Forelimb muscle (tissue), 1 donor: ENCODE results near the gene PTGR2. TPM values are rescaled to one million over a fixed set of nuclear protein-coding genes. Genes with fewer than 3 reads are reported as not detected.
"Not testable (repeated sequence)": the region's sequence is repeated elsewhere in the genome, so short reads cannot be mapped to it uniquely, and the experiment has no call there.

Experiments
- DNase-seq: peaks from one replicate; pipeline ENCODE4 v3.0.0-alpha.2; 2013; ENCODE audit warnings: low read depth
- polyA plus RNA-seq: library from polyadenylated mRNA; unstranded; fragments of 120-200 nt; gene quantifications from one replicate; pipeline ENCODE4 v1.2.1, GENCODE V29; 2013; ENCODE audit not compliant: insufficient read length

The PTGR2 gene
- polyA plus RNA-seq, 1 donor = 13.5 TPM

DNA sequence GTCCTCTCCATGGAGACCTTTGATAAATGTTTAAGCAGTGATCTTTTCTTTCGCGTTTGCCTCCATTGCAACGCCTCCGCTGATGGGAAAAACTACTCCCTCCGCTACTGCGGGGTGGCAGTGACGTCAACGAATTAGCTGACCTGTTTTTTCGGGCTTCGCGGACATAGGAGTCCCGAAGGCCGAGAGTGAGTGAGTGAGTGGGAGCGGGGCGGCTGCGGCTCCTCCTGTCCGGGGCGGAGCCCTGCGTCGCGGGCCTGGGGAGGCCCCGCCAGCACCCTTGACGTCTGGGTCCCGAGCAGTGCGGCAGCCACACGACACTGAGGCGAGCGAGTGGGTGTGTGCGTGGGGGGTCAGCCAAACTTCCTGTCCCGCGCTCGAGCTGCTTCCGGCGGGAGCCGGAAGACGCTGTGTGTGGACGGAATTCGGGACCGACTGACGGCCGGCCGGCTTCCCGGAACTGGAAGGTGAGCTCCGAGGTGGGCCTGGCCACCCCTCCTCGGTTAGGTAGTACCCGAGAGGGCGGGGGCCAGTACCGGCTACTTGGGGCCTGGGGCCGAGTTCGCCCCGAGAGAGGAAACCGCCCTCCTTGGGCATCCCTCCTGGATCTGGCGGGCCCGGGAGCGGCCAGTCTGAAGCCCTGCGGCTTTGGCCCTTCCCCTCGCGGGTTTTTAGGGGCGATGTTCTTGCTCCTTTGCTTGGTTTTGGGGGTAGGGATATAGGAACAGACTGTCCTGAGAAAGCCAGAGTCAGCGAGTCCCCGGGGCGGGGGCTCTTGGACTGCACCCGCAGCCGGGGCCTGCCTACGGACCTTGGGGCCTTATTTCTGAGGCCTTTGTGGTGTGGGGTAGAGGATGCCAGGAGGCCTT, 35.1 kb downstream of the PTGR2 start, which contains the start of gene ZNF410:
Gene ZNF410, plus strand, starts transcription at position 411 of the 869 bp plus-strand sequence. CDS start 5,317 bp downstream, outside the sequence.
- peak; percentile 90 for DNase-seq

DNA sequence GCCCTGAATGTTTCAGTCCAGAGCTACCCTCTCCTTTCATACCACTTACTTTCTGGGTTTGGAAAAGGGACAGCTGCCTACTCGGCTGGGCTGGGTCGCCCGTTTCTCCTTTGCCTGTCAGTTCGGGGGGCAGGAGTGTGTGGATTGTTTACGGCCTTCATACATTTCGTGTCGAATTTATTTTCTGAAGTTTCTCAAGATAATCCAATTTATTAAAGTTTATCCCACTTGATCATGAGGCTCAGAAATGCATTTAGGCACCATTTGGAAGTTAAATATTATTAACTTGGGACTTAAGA, 35.6 kb downstream of the PTGR2 start:
- no peak for DNase-seq

DNA sequence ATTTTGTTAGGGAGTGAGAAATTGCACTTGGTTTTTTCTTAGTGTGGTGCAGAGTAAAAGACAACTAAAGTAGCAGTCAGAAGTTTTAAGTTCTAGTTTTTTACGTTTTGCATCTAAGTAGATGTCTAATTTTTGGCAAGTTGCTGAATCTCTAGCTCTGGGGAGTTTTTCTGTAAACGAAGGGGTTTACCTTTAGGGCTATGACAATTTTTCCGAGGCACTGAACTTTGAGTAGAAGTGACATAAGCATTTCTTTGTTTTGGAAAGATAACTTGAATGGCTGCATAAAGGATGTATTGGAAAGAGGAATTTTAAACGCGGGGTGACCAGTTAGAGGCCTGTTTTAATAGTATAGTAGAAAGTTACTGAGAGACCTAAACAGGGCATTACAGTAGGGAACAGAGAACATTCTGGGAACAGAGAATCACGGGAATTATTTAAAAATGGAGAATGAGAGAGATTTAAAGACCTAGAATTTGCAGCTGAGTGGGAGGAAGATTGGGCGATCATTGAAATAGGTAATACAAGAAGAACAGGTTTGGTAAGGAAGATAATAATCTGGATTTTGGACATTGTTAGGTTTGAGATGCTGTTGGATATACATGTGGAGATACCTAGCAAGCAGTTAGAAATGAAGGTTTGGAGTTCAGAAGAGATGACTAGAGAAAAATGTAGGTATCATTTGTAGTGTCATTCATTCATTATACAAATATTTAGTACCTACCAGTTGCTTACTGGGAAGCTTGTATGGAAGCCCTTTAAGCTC, 36.2 kb downstream of the PTGR2 start:
- no peak for DNase-seq

DNA sequence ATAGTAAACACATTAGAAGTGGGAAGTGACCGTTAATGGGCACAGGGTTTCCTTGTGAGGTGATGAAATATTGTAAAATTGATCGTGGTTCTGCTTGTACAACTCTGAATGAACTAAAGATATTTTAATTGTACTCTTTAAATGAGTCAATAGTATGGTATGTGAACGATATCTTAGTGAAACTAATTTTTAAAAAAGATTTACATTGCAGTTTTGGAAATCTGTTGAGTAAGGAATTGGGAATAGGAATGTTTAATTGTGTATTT, 36.8 kb downstream of the PTGR2 start:
- DNase-seq = no peak

DNA sequence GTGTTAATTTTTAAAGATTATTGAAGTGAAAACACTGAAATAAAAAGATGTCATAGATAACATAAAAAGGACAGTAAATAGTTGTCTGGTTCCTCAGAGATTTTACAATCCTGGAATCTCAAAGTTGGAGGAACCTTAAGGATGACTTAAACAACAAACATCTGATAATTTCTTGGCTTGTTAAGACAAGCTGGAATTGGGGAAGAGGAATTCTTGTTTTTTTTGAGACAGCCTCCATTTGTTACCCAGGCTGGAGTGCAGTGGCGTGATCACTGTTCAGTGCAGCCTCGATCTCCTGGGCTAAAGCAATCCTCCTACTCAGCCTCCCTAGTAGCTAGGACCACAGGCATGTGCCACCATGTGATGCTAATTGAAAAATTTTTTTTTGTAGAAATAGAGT, 37.3 kb downstream of the PTGR2 start:
- no peak for DNase-seq

DNA sequence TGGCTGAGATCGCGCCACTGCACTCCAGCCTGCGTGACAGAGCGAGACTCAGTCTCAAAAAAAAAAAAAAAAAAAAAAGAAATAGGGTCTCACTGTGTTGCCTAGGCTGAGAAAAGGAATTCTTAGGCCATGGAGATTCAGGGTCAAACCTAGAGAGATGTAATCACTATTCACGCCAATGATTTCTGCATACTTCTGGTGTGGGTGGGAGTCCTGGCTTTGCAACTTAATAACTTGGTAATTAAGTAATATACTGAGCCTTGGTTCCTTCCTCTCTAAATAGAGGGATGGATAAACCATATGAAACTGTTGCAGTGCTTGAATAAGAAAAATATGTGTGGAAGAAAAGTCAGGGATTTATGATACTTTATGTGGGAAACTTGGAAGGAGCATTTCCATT, 37.7 kb downstream of the PTGR2 start:
- no peak for DNase-seq

DNA sequence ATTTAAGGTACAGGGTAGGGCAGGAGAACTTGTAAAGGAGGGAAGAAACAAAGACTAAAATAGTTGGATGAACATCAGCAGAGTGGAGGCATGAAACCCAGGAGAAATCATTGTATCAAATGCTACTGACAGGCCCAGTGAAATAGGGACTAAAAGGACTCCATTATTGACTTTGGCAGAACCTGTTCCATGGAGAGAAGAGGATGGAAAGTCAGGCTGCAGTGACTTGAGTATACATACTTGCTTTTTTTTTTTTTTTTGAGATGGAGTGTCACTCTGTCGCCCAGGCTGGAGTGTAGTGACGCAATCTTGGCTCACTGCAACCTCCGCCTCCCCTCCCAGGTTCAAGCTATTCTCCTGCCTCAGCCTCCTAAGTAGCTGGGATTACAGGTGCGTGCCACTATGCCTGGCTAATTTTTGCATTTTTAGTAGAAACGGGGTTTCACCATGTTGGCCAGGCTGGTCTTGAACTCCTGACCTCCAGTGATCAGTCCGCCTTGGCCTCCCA, 42.6 kb downstream of the PTGR2 start:
- not testable (repeated sequence) for DNase-seq

DNA sequence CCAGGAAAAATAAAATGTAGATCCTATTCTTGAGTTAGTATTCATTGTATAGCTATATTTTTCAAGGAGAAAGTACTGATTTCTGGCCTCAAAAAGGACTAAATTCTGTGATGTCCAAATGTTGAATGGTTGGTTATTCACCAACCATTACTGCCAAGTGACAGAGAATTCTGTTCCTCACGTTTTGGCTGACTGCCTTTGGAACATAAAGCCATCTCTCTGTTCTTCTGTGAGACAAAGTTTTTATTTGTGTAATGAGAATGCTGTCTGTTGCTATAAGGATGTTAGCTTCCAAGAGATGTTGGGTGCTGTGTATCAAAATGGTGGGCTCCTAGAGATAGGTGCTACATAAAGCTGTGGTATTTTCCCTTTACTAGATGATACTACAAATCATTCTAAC, 44.3 kb downstream of the PTGR2 start:
- DNase-seq = no peak

DNA sequence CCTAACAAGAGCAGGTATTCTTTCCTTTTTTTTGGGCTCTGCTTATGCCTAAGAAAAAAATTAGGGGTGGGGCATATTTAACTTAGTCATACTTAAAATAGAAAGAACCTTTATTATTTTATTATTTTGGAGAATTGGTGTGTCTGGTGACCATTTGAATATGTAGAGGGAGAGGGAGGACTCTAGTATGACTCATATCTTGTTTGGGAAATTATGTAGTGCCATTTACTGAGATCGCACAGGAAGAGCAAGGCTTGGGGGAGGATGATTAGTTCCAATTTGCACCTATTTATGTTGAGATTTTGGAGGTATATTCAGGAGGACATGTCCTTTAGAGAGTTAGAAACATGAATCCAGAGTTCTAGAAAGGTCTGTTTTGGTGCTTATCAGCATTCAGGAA, 44.9 kb downstream of the PTGR2 start:
- DNase-seq = no peak

DNA sequence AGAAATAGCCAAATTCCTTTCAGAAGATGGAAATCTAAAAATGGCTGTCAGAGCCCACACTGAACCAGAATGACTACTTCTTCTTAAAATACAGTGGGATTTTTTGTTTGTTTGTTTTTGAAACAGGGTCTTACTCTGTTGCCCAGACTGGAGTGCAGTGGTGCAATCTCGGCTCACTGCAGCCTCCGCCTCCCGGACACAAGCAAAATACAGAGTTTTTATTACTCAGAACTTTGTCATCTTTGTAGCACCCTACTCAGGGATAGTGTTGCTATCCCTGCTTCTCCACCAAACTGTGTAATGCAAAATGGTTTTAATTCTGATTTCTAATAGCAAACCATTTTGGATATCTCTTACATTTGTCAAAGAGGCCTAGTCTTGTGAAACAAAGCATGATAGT, 51.4 kb downstream of the PTGR2 start:
- no peak for DNase-seq

DNA sequence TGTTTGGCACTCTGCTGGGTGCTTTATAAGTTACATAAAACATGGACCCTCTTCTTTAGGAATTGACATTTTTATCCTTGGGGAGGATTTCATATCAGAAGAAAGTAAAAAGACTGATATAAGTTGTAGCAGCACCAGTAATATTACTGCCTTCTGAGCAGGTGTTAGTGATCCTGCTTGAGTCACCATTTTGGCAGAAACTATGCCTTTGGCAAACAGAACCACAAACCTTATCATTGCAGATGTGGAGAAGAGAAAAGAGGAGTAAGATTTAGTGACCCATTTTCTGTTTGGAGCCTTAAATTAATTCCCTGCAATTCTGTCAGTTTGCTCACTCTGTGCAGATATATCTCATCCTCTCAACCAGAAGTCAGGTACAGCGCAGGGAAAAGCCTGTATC, 58.0 kb downstream of the PTGR2 start:
- DNase-seq = no peak

DNA sequence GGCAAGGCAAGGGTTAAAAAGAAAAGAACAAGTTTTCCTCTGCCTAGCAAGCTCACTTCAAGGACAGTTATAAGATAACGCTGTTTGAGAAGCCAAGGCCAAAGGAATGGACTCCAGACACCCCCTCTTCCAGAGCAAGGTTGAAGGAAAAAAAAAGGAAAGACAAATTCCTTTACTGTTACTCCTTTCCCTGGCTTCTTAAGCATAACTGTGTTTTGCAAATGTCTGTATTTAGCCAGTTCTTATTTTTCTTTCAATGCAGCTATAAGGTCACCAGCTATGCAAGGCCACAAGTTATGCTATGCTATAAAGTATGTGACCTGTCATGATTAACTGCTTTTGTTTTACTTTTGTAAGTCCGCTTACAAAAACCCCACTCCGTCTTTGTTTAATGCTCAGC, 61.6 kb downstream of the PTGR2 start:
- no peak for DNase-seq

DNA sequence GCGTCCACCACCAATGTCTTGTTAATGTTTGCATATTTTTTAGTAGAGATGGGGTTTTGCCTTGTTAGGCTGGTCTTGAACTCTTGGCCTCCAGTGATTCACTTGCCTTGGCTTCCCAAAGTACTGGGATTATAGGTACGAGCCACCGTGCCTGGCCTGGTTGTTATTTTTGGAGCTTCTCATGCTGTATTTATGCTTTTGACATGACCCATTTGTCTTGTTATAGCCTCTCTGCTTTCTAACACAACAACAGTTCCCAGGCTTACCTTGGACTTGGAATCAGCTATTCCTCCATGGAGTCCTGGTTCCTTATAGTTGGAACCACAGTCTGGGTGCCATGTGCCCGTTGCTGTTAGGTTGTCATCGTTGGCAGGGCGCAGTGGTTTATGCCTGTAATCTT, 64.7 kb downstream of the PTGR2 start:
- no peak for DNase-seq

DNA sequence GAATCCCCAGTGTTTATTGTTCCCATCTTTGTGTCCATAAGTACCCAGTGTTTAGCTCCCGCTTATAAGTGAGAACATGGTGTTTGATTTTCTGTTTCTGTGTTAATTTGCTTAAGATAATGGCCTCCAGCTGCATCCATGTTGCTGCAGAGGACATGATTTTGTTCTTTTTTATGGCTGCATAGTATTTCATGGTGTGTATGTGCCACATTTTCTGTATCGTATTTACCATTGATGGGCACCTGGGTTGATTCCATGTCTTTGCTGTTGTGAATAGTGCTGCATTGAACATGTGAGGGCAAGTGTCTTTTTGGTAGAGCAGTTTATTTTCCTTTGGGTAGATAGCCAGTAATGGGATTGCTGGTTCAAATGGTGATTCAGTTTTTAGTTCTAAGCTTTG, 67.8 kb downstream of the PTGR2 start:
- not testable (repeated sequence) for DNase-seq

DNA sequence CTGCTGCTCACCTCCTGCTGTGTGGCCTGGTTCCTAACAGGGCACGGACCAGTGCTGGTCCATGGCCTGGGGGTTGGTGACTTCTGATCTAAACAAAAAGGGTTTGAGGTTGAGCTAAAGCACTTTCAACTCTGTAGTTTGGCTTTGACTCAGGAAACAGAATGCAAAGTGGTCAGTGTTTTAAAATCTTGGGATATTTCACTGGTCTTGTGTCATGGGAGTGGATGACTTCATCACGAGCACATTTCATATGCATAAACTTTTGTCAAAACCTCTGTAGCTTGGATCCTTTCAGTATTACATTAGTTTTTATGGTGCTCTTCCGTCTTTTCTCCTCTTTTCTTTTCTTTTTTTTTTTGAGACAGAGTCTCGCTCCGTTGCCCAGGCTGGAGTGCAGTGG, 72.7 kb downstream of the PTGR2 start:
- no peak for DNase-seq

Other genes starting within 250 kb of the PTGR2 start
- not detected for gene ACOT6, start 239.3 kb upstream of the PTGR2 start, polyA plus RNA-seq
- 6.8 TPM for gene DNAL1, start 206.8 kb upstream of the PTGR2 start, polyA plus RNA-seq
- 23.8 TPM for gene PNMA1, start 137.4 kb upstream of the PTGR2 start, polyA plus RNA-seq
- 33.1 TPM for gene ZNF410, start 35.0 kb downstream of the PTGR2 start, polyA plus RNA-seq
- 7.4 TPM for gene FAM161B, start 98.3 kb downstream of the PTGR2 start, polyA plus RNA-seq
- gene COQ6, start 98.5 kb downstream of the PTGR2 start, polyA plus RNA-seq = 44.7 TPM
- gene ENTPD5, start 167.5 kb downstream of the PTGR2 start, polyA plus RNA-seq = 15.6 TPM
- 6.6 TPM for gene BBOF1, start 167.5 kb downstream of the PTGR2 start, polyA plus RNA-seq
- gene ALDH6A1, start 232.6 kb downstream of the PTGR2 start, polyA plus RNA-seq = 13.2 TPM
- gene LIN52, start 233.1 kb downstream of the PTGR2 start, polyA plus RNA-seq = 8.8 TPM